Brain pericyte (primary cell): ENCODE results near the gene MAGEA2.
"Not testable (repeated sequence)": the region's sequence is repeated elsewhere in the genome, so short reads cannot be mapped to it uniquely, and the experiment has no call there.

Experiments
- DNase-seq: peaks from one replicate; pipeline ENCODE4 v3.0.0-alpha.2; 2012; ENCODE audit warnings: low read depth, low spot score

Gene MAGEA2

GRCh38 chrX:152753686-152754650 is at the start of gene MAGEA2:
Gene MAGEA2, minus strand, starts transcription at chrX:152753842. Its CDS starts 2,479 bp downstream, at chrX:152751363.
- not testable (repeated sequence) for DNase-seq

GRCh38 chrX:152798945-152799344 is 45.3 kb upstream of the MAGEA2 start:
- DNase-seq, result no peak

- not testable (repeated sequence) for DNase-seq
Observed at GRCh38 chrX:152787062-152787461, 33.4 kb upstream of the MAGEA2 start.

- DNase-seq, result not testable (repeated sequence)
Observed at GRCh38 chrX:152769549-152770289, 16.1 kb upstream of the MAGEA2 start, which contains the start of gene MAGEA6. Gene MAGEA6, minus strand, starts transcription at chrX:152769689. Its CDS starts 2,039 bp downstream, at chrX:152767650.

- not testable (repeated sequence) for DNase-seq
Observed at GRCh38 chrX:152766562-152766961, 12.9 kb upstream of the MAGEA2 start.

GRCh38 chrX:152761582-152761981 is 7.9 kb upstream of the MAGEA2 start:
- DNase-seq, result not testable (repeated sequence)

GRCh38 chrX:152759544-152759943 is 5.9 kb upstream of the MAGEA2 start:
- DNase-seq, result not testable (repeated sequence)

- not testable (repeated sequence) for DNase-seq
Observed at GRCh38 chrX:152758918-152759317, 5.3 kb upstream of the MAGEA2 start, which contains the start of gene CSAG3. Gene CSAG3, plus strand, starts transcription at chrX:152759218.

GRCh38 chrX:152754871-152755270 is 1.2 kb upstream of the MAGEA2 start:
- not testable (repeated sequence) for DNase-seq

GRCh38 chrX:152738560-152738959 is 15.1 kb downstream of the MAGEA2 start:
- DNase-seq, result no peak

GRCh38 chrX:152736528-152736927 is 17.1 kb downstream of the MAGEA2 start:
- not testable (repeated sequence) for DNase-seq

GRCh38 chrX:152735860-152736511 is 17.7 kb downstream of the MAGEA2 start:
- DNase-seq, result no peak

- DNase-seq, result no peak
Observed at GRCh38 chrX:152735101-152735500, 18.5 kb downstream of the MAGEA2 start.

GRCh38 chrX:152734143-152734858 is 19.3 kb downstream of the MAGEA2 start:
- not testable (repeated sequence) for DNase-seq

- DNase-seq, result no peak
Observed at GRCh38 chrX:152733261-152733975, 20.2 kb downstream of the MAGEA2 start, which contains the start of the genes CSAG1 and MAGEA12. Gene CSAG1, minus strand, starts transcription at chrX:152733721. Its CDS starts 1,261 bp downstream, at chrX:152732460. Gene MAGEA12, plus strand, starts transcription at chrX:152733757. Its CDS starts 2,405 bp downstream, at chrX:152736162.

GRCh38 chrX:152725409-152725808 is 28.2 kb downstream of the MAGEA2 start:
- no peak for DNase-seq

GRCh38 chrX:152713815-152714787 is 39.5 kb downstream of the MAGEA2 start, which contains the start of gene MAGEA2B:
Gene MAGEA2B, plus strand, starts transcription at chrX:152714628. Its CDS starts 2,479 bp downstream, at chrX:152717107.
- not testable (repeated sequence) for DNase-seq

GRCh38 chrX:152713195-152713594 is 40.4 kb downstream of the MAGEA2 start:
- not testable (repeated sequence) for DNase-seq

GRCh38 chrX:152709173-152709572 is 44.5 kb downstream of the MAGEA2 start, which contains the start of gene CSAG2:
Gene CSAG2, minus strand, starts transcription at chrX:152709273. Its CDS starts 161 bp downstream, at chrX:152709112.
- not testable (repeated sequence) for DNase-seq
